ENCODE results near the gene IL1R2. TPM values are rescaled to one million over a fixed set of nuclear protein-coding genes. Genes with fewer than 3 reads are reported as not detected.

IL1R2 gene
- total and polyA plus RNA-seq, 9 of the 15 experiments (the other 6 are each of a cell fraction or from before 2014, with no cell fraction given), result 0.13 TPM; not detected in 8

GRCh38 chr2:101962309-101962708 is 29.5 kb upstream of the IL1R2 start:
- Histone ChIP-seq H3K9ac (ENCODE audit: insufficient read depth in 1 of 2, low read depth in 2 of 2, low read length in 2 of 2) (no peak overlapping the region), H3K27me3 (ENCODE audit: control insufficient read depth in 2 of 2, insufficient read depth in 2 of 2, low read length in 2 of 2) (peaks cover 27 to 53% of the 10 kb centered on the region in 2 experiments; a peak in 4 of 5 replicates), H3K4me1 (replicated peaks in 1 of 2; ENCODE audit: control insufficient read depth in 2 of 2, insufficient read depth in 2 of 2, low read length in 2 of 2) (no peaks in the 10 kb centered on the region), H3K9me1 (ENCODE audit: control insufficient read depth, insufficient read depth, low read length) (no peaks in the 10 kb centered on the region), H3K4me3 (no peak overlapping the region), H3K27ac (ENCODE audit: extremely low read depth, low read depth, low read length) (no peak overlapping the region), H3K36me3 (ENCODE audit: control insufficient read depth, insufficient read depth, low read length) (no peaks in the 10 kb centered on the region), H2AFZ (ENCODE audit: low read depth, low read length) (no peak overlapping the region), H3K4me2 (ENCODE audit: insufficient read depth, low read length) (no peak overlapping the region), H3K9me3 (replicated peaks; ENCODE audit: control insufficient read depth, insufficient read depth, low read depth, low read length) (no peaks in the 10 kb centered on the region), H4K20me1 (replicated peaks; ENCODE audit: control insufficient read depth, insufficient read depth, low read length) (no peaks in the 10 kb centered on the region), H3K79me2 (ENCODE audit: control insufficient read depth, insufficient read depth, low read length) (no peaks in the 10 kb centered on the region)
- 2% methylated on average over 11 of the region's 11 CpGs for WGBS (ENCODE audit: insufficient coverage, low coverage, missing lambda C conversion rate)
- CTCF ChIA-PET (ENCODE audit: low intra/inter-chr PET ratio), result no interaction called here
- TF ChIP-seq RAD21 (CRISPR knock-in tag; conservative IDR thresholded peaks at IDR 0.05 in 1 of 2, IDR thresholded peaks at IDR 0.05 in 1 of 2), result no peak
- no peak for TF ChIP-seq MITF (IDR thresholded peaks at IDR 0.05)
- no peak for TF ChIP-seq RBM14 (IDR thresholded peaks at IDR 0.05; ENCODE audit: borderline replicate concordance, insufficient read depth, low read depth, low read length)
- TF ChIP-seq E2F3 (CRISPR knock-in tag; IDR thresholded peaks at IDR 0.05), result no peak
- no peak for TF ChIP-seq ZNF124 (CRISPR knock-in tag; IDR thresholded peaks at IDR 0.05)
- in situ Hi-C loops (cut with MboI) (no loop called here), intact Hi-C loops (cut with micrococcal nuclease) (no loop called here)
- DNase-seq (ENCODE audit: extremely low read depth in 1 of 4, low spot score in 3 of 4) (no peak), ATAC-seq (no peak), FAIRE-seq (no peak)
- POLR2A ChIA-PET, result no interaction called here
- BruUV-seq (replicated peaks), result no TSS peak

Data from K562 (cell line).